ENCODE data around the gene LCNL1. TPM values are rescaled to one million over a fixed set of nuclear protein-coding genes. Genes with fewer than 3 reads are reported as not detected.
A peak's percentile ranks its signal among the peaks of the same experiment; 100 is the strongest.
"Not testable (repeated sequence)": the region's sequence is repeated elsewhere in the genome, so short reads cannot be mapped to it uniquely, and the experiment has no call there.

Gene LCNL1
- total RNA-seq, 4 donors from 2014 or later, result 0.28 to 0.47 (median 0.36) TPM; not detected in 1

- TF ChIP-seq CTCF (IDR thresholded peaks at IDR 0.05), result no peak
- ATAC-seq (ENCODE audit: low FRiP score) (peak; percentile 17), DNase-seq (ENCODE audit: low spot score) (no peak)
Measured at GRCh38 chr9:137028263-137029057, 45.7 kb downstream of the LCNL1 start.

GRCh38 chr9:137029058-137029936, 46.5 kb downstream of the LCNL1 start:
- peak in 1 of 3 donors; percentile 61 for TF ChIP-seq CTCF (IDR thresholded peaks at IDR 0.05)
- ATAC-seq (ENCODE audit: low FRiP score) (peak; percentile 74), DNase-seq (ENCODE audit: low spot score) (peak; percentile 74)

GRCh38 chr9:137030006-137030405, 47.2 kb downstream of the LCNL1 start:
- DNase-seq (ENCODE audit: low spot score), result no peak
- ATAC-seq (ENCODE audit: low FRiP score), result no peak
- TF ChIP-seq CTCF (IDR thresholded peaks at IDR 0.05), result no peak

- ATAC-seq (ENCODE audit: low FRiP score), result no peak
- no peak for TF ChIP-seq CTCF (IDR thresholded peaks at IDR 0.05)
- DNase-seq (ENCODE audit: low spot score), result no peak
Measured at GRCh38 chr9:137030538-137031527, 48.0 kb downstream of the LCNL1 start.

- no peak for ATAC-seq (ENCODE audit: low FRiP score)
- DNase-seq (ENCODE audit: low spot score), result no peak
- no peak for TF ChIP-seq CTCF (IDR thresholded peaks at IDR 0.05)
Measured at GRCh38 chr9:137031904-137032640, 49.3 kb downstream of the LCNL1 start, which contains the start of gene FUT7. Gene FUT7 (minus strand): TSS chr9:137032088. CDS start chr9:137031991, 97 bp downstream.

GRCh38 chr9:137032858-137033257, 50.1 kb downstream of the LCNL1 start:
- TF ChIP-seq CTCF (IDR thresholded peaks at IDR 0.05), result no peak
- no peak for DNase-seq (ENCODE audit: low spot score)
- ATAC-seq (ENCODE audit: low FRiP score), result no peak

GRCh38 chr9:137033481-137033880, 50.7 kb downstream of the LCNL1 start:
- ATAC-seq (ENCODE audit: low FRiP score); DNase-seq (ENCODE audit: low spot score): not testable (repeated sequence)
